IPS-15b (cell line): ENCODE data around the gene TAF6.
A peak's percentile ranks its signal among the peaks of the same experiment; 100 is the strongest.

ENCODE experiments used
- H3K27me3 ChIP-seq: one replicate; pipeline ENCODE4 v1.6.1; 2013; ENCODE audit warnings: low read length; ENCODE audit not compliant: control insufficient read depth, insufficient read depth
- H3K36me3 ChIP-seq: one replicate; pipeline ENCODE4 v1.6.1; 2013; ENCODE audit warnings: low read length; ENCODE audit not compliant: control insufficient read depth, insufficient read depth
- H3K4me1 ChIP-seq: one replicate; pipeline ENCODE4 v1.6.1; 2013; ENCODE audit warnings: mild to moderate bottlenecking, low read length; ENCODE audit not compliant: control insufficient read depth, insufficient read depth
- H3K4me3 ChIP-seq: one replicate; pipeline ENCODE4 v1.5.1; 2013; ENCODE audit warnings: low read depth, low read length
- H3K9ac ChIP-seq: one replicate; pipeline ENCODE4 v1.6.1; 2013; ENCODE audit warnings: low read depth, mild to moderate bottlenecking, low read length
- H3K9me3 ChIP-seq: one replicate; pipeline ENCODE4 v1.6.1; 2013; ENCODE audit warnings: mild to moderate bottlenecking, low read length; ENCODE audit not compliant: control insufficient read depth, insufficient read depth

The TAF6 gene

DNA sequence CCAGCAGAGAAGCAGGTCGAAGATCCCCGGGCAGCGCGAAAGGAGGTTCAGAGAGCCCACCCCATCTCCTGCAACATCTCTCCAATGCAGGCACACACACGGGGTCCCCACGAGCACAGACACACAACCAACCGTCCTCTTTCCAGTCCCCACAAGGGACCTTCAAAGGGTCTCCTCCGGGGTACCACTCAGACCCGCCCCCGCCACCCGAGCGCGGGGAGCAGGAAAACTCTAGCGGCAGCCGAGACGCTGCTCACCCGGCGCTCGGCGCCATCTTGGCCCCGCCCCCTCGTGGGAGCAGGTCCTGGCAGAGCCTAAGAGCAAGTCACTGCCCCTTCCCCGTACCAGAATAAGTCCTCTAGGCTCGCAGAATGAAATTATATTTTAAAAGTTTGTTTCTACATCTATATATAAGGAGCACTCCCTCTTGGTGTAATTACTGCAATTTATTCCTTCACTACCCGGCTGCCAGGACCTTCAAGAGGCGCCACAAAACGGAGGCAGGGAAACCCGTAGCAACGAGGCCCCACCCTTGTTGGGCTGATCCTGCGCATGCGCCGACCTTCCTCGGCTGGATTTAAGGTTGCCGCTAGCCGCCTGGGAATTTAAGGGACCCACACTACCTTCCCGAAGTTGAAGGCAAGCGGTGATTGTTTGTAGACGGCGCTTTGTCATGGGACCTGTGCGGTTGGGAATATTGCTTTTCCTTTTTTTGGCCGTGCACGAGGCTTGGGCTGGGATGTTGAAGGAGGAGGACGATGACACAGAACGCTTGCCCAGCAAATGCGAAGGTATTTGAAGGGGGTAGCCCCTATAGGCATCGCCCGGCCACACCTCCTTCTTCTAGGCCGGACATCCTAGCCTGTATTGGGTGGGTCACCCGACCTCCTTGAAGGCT is at the start of gene TAF6, which contains the start of gene CNPY4:
TAF6 (minus strand) TSS at position 287 of the 898 bp plus-strand sequence. CDS start 5,149 bp downstream, outside the sequence.
CNPY4 (plus strand) TSS at position 563 of the 898 bp plus-strand sequence; CDS start at position 674, 111 bp downstream.
- H3K4me3 ChIP-seq, result peak within 1 kb of the TSS; percentile 95

DNA sequence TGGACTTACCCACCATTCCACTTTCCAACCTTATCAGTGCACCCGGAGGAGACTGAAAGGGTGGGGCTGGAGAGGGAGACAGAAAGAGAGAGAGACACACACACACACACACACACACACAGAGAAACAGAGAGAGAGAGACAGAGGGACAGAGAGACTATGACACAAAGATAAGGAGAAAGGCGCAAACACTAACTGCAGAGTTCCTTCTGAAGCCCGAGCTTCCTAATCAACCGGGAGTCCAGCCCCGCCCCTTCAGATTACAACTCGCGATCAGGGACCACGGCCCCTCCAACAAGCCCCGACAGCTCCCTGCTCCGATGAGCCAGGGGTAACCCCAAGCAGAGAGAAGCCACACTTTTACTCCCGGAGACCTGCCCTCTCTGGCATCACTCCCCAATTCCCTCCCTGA is 48.8 kb upstream of the TAF6 start:
- peaks cover 8% of the 10 kb centered on the region for H3K27me3 ChIP-seq
- H3K4me3 ChIP-seq, result peak overlapping the region; percentile 79
- H3K4me1 ChIP-seq, result peaks cover 18% of the 10 kb centered on the region
- no peaks in the 10 kb centered on the region for H3K36me3 ChIP-seq
- peak overlapping the region; percentile 79 for H3K9ac ChIP-seq
- no peaks in the 10 kb centered on the region for H3K9me3 ChIP-seq

More for the DNA sequence above, at the start of gene TAF6, which contains the start of gene CNPY4:
- Histone ChIP-seq H3K9ac (peak within 1 kb of the TSS; percentile 93), H3K9me3 (no peaks in the 10 kb centered on the region), H3K36me3 (no peaks in the 10 kb centered on the region), H3K4me1 (peaks cover 4% of the 10 kb centered on the region), H3K27me3 (no peaks in the 10 kb centered on the region)

- H3K27me3 ChIP-seq, result peaks cover 8% of the 10 kb centered on the region
- no peaks in the 10 kb centered on the region for H3K36me3 ChIP-seq
- H3K9me3 ChIP-seq, result no peaks in the 10 kb centered on the region
- H3K4me1 ChIP-seq, result peaks cover 18% of the 10 kb centered on the region
- peak overlapping the region; percentile 79 for H3K9ac ChIP-seq
- H3K4me3 ChIP-seq, result peak overlapping the region; percentile 79
Observed at GRCh38 chr7:100166970-100167911, 48.1 kb upstream of the TAF6 start.

DNA sequence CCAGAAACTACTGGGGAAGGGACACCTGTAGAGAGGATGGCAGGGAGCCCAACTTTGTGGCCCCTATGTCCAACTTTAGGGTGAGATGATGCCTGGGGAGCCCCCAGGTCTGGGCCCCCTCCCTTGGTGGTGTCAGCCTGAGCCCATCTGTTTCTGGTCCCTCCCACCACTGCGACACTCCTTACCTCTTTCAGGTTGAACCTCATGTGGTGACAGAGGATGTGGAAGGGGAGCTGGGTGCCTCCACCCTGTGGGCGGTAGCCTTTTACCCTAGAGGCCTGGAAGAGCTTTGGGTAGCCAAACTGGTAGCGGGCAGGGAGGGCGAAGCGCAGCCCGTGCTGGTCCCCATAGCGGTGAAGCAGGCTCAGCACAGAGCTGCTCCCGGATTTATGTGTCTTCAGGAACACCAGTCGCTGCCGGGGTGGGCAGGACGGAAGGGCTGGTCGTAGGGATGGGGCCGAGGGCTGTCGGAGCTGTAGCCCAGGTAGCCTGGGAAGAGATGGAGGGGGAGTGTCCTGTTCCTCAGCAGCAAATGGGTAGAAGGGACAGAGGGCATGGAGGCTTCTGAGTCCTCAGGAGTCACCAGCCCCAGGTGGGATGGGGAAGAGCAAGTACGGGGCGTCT is 47.3 kb upstream of the TAF6 start:
- Histone ChIP-seq H3K9me3 (no peaks in the 10 kb centered on the region), H3K4me3 (no peak overlapping the region), H3K27me3 (peaks cover 8% of the 10 kb centered on the region), H3K4me1 (peaks cover 15% of the 10 kb centered on the region), H3K36me3 (no peaks in the 10 kb centered on the region), H3K9ac (no peak overlapping the region)

DNA sequence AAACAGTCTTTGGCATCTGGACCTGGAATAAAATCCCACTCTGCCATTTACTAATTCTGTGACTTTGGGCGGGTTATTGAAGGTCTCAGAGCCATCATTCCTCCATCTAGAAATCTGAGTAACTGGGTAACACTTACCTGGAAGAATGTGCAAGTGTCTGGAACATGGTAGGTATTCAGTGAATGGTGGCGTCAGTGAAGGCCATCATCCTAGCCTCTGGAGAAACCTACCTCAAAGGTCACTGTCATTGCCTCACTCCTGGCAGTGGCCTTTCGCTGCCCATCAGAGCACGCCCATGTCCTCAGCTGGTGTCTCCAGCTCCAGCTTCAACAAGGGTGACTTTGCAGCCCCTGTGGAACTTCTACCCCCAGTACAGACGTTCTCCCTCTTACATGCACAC is 44.7 kb upstream of the TAF6 start:
- H3K4me1 ChIP-seq, result peaks cover 5% of the 10 kb centered on the region
- peaks cover 8% of the 10 kb centered on the region for H3K27me3 ChIP-seq
- no peaks in the 10 kb centered on the region for H3K9me3 ChIP-seq
- H3K4me3 ChIP-seq, result no peak overlapping the region
- H3K9ac ChIP-seq, result no peak overlapping the region
- no peaks in the 10 kb centered on the region for H3K36me3 ChIP-seq

DNA sequence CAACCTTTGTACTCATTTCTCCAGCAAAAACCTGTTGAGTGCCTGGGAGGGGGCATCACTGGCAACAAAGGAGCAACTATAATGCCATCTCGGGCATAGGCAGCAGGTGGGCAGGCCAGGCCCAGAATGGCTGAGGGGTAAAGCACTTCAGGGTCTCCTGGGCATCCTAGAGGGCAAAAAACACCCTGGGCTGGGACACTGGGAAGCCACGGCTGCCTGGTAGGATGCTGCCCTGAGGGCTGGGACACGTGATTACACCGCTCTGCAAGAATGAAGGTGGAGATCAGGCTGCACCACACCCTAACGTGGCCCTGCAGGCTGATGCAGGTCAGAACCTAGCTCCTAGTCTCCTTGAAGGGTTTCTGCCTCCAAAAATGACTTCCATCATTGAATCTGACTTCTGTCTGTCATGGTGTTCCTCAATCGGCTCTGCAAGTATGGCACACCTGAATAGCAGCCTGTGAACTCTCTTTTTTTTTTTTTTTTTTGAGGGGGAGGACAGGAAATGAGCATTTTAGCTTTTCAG is 43.9 kb upstream of the TAF6 start:
- peaks cover 5% of the 10 kb centered on the region for H3K4me1 ChIP-seq
- H3K4me3 ChIP-seq, result no peak overlapping the region
- peaks cover 8% of the 10 kb centered on the region for H3K27me3 ChIP-seq
- no peak overlapping the region for H3K9ac ChIP-seq
- no peaks in the 10 kb centered on the region for H3K9me3 ChIP-seq
- no peaks in the 10 kb centered on the region for H3K36me3 ChIP-seq

- Histone ChIP-seq H3K9me3 (no peaks in the 10 kb centered on the region), H3K4me3 (no peak overlapping the region)
Observed at GRCh38 chr7:100160067-100160466, 40.9 kb upstream of the TAF6 start.

GRCh38 chr7:100159099-100159623 is 40.0 kb upstream of the TAF6 start:
- H3K9ac ChIP-seq, result peak overlapping the region; percentile 32
- H3K27me3 ChIP-seq, result no peaks in the 10 kb centered on the region
- H3K9me3 ChIP-seq, result no peaks in the 10 kb centered on the region
- peak overlapping the region; percentile 42 for H3K4me3 ChIP-seq
- H3K4me1 ChIP-seq, result peaks cover 2% of the 10 kb centered on the region
- H3K36me3 ChIP-seq, result peaks cover 28% of the 10 kb centered on the region

More at GRCh38 chr7:100160067-100160466, 40.9 kb upstream of the TAF6 start:
- no peak overlapping the region for H3K9ac ChIP-seq
- H3K27me3 ChIP-seq, result no peaks in the 10 kb centered on the region
- peaks cover 2% of the 10 kb centered on the region for H3K4me1 ChIP-seq
- peaks cover 20% of the 10 kb centered on the region for H3K36me3 ChIP-seq

DNA sequence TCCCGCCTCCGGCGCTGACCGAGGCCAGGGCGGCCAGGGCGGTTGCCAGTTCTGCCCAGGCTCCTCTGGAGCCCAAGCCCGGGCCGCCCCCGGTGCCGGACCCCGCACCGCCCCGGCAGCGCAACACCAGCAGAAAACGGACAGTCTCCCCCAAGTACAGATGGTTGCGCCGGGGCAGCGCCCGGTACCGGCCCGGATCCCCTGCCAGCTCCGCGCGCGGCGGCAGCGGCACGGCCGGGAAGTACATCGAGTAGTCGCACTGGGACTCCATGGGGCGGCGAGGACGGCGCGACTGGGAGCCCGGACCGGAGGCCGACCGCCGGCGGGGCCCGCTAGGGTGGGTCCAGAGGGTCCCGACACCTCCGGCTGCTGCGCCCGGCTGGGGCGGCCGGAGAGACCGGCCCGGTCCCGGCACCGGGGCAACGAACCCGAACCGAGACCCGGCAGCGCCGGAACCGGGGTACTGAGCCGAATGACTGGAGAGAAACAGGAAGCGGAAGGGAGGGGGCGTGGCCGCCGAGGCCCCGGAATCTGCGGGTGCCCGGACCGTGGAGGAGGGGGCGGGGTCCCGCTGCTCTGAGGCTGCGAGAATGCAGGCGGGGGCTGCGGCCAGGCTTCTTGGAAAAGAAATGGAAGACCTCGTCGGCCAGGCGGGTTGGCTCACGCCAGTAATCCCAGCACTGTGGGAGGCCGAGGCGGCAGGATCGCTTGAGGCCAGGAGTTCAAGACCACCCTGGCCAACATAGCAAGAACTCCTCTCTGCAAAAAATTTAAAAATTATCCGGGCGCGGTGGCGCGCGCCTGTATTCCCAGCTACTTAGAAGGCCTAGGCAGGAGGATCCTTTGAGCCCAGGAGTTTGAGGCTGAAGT is 39.3 kb upstream of the TAF6 start, which contains the start of gene TRAPPC14:
TRAPPC14 (minus strand) TSS at position 495 of the 870 bp plus-strand sequence; CDS start at position 271, 224 bp downstream.
- H3K9me3 ChIP-seq, result no peaks in the 10 kb centered on the region
- peaks cover 35% of the 10 kb centered on the region for H3K36me3 ChIP-seq
- peak within 1 kb of the TSS; percentile 42 for H3K4me3 ChIP-seq
- peak within 1 kb of the TSS; percentile 56 for H3K9ac ChIP-seq
- H3K27me3 ChIP-seq, result no peaks in the 10 kb centered on the region
- peaks cover 2% of the 10 kb centered on the region for H3K4me1 ChIP-seq
